GM19467 (cell line): ENCODE data around the gene FMN2.
"Not testable (repeated sequence)": the region's sequence is repeated elsewhere in the genome, so short reads cannot be mapped to it uniquely, and the experiment has no call there.

ENCODE experiments used
- ATAC-seq: cut with Tn5 transposase; IDR thresholded peaks from one replicate; pipeline ENCODE4 v1.9.1; 2021; ENCODE audit warnings: mild to moderate bottlenecking, moderate library complexity; ENCODE audit not compliant: unreplicated experiment

FMN2 gene

DNA sequence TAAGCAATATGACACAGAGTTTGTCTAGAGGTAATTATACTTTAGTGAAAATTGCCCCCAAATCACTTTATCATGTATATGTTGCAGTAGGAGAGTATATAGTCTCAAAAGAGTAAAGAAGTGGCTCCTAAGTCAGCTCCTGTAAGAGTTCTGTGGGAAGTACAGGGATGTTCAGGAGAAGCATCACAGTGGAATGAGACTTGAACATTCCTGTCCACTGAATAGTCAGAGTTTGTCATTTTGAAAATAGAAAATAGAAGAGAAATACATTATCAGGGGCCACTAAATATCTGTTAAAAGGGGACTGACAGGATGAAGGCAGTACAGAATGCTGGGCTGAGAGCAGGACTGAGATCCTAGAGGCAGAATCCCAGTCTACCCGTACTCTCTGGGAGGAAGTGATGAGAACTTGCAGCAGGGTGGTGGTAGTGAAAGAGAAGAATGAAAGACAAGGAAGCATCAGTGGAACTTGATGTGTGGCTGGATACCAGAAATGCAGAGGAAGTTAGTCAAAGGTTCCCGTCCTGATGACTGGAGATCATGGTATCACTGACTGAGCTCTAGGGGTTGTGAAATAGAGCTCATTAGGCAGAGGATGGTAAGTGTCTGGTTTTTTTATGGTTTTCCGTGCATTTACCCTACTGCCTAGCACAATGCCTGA, 153.4 kb downstream of the FMN2 start:
- ATAC-seq = no peak

- ATAC-seq = no peak
Observed at GRCh38 chr1:240245629-240246020, 153.9 kb downstream of the FMN2 start.

GRCh38 chr1:240247899-240248298, 156.2 kb downstream of the FMN2 start:
- no peak for ATAC-seq

DNA sequence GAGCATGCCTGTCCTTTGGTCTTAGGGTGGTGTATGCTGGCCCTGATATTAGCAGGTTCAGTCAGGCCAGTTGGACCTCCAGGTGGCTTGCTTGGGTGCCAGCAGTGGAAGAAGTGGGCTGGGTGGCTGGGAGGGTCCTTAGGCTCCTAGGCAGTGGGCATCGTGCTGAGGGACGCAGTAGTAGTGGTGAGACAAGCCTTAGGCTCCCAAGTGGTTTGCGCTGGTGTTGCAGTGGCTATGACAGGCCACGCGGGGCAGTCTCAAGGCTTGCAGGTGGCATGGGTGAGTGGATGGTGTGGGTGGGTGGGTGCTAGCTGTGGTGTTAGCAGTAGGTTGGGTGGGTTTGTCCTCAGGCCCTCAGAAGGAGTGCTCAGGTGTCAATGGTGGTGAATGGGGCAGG, 162.3 kb downstream of the FMN2 start:
- no peak for ATAC-seq

- no peak for ATAC-seq
Observed at GRCh38 chr1:240254778-240255291, 163.2 kb downstream of the FMN2 start.

DNA sequence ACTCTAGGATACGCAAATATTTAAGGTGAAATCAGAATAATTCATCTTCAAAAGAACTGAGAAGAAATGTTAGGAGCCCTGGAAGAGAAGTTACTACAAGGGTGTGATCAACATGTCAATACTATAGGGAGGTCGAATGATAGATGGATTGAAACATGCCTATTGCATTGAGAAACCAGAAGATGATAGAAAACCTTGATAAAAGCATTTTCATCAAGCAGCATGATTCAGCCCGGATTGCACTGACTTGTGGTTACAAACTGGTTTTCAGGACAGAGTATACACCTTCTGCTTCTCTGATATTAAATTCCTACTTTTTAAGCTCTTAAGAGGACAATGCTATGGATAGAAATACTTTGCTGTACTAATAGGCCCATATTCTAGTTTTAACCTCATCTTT, 164.2 kb downstream of the FMN2 start:
- ATAC-seq = no peak

GRCh38 chr1:240256836-240257503, 165.3 kb downstream of the FMN2 start:
- ATAC-seq = no peak

DNA sequence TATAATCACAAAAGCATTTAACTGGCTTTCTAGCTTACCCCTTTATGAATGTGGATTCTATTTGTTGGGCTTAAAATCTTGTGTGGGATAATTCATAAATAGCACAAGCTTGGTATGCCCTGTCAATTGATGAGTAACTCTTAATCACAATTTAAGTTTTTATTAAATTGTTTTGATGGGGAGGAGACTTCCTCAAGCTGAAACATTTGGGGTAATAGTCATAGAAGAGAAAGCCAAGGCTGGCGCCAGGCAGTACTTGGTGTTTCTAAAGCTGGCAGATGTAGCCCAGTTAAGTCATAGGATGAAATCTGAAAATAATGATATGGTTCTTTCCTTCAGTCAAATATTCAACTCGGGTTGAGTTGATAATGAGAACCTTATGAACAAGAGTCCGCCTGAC, 167.2 kb downstream of the FMN2 start:
- no peak for ATAC-seq

DNA sequence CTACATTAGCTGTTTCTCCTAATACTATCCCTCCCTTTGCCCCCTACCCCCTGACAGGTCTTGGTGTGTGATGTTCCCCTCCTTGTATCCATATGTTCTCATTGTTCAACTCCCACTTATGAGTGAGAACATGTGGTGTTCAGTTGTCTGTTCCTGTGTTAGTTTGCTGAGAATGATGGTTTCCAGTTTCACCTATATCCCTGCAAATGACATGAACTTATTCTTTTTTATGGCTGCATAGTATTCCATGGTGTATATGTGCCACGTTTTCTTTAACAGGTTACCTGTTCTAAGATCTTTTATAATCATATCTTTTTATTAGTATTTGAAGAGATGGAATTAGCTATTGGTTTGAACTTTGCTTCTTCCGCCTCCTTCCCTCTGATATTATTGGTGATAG, 172.8 kb downstream of the FMN2 start:
- ATAC-seq = not testable (repeated sequence)

- ATAC-seq = no peak
Observed at GRCh38 chr1:240271081-240271480, 179.4 kb downstream of the FMN2 start.

- no peak for ATAC-seq
Observed at GRCh38 chr1:240274569-240274968, 182.9 kb downstream of the FMN2 start.

DNA sequence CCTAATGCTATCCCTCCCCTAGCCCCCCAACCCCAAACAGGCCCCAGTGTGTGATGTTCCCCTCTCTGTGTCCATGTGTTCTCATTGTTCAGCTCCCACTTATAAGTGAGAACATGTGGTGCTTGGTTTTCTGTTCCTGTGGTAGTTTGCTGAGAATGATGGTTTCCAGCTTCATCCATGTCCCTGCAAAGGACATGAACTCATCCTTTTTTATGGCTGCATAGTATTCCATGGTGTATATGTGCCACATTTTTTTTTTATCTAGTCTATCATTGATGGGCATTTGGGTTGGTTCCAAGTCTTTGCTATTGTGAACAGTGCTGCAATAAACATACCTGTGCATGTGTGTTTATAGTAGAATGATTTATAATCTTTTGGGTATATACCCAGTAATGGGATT, 183.5 kb downstream of the FMN2 start:
- ATAC-seq = not testable (repeated sequence)

DNA sequence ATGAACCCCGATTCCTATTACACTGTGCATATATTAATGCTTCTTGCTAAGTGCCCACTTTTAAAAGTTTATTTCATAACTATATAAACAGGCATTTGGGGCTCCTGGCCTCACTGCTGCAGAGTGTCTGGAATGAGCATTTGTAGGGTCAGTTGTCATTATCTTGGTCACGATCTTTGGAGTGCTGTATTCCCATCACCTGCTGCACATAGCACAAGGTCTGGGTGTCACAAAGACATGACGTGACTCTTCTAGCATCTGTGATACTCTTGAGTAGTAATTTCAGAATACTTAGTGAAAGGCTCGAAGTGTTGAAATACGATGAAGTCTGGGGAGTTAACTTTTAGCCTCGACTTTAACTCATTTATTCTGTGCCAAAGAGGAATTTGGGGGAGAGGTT, 186.4 kb downstream of the FMN2 start:
- ATAC-seq = no peak

GRCh38 chr1:240280560-240281322, 189.1 kb downstream of the FMN2 start:
- no peak for ATAC-seq

DNA sequence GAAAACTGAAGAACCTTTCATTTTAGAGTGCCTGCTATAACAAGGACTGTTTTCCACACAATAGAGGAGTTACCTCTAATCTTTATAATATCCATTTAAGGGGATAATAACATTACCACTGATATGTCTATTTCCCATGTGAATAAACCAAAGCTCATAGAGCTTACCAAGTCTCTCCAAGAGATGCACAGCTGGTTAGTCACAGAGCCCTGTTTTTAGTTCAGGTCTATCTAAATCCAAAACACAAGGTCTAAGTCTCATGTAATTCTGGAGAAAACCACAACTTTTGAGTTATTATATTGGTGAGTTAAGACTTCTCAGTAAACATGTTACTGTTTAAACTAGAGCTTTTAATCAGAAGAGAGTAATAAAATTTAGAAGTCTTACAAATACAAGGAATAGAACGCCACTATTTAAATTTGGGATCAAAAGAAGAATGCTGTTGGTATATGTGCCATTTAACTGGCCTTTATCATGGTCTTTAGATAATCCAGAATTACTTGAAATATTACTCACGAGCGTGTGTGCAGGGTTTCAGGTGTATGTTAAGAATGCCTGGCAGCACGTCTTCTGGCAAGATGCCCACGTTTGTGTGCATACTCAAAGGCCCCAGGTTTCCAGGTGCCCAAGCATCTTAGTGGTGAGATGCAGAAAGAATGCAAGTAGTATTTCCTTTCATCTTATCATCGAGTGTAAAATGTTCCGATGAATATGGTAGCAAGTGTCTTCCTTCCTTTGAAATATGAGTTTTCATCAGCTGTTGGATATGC, 190.6 kb downstream of the FMN2 start:
- ATAC-seq = no peak

DNA sequence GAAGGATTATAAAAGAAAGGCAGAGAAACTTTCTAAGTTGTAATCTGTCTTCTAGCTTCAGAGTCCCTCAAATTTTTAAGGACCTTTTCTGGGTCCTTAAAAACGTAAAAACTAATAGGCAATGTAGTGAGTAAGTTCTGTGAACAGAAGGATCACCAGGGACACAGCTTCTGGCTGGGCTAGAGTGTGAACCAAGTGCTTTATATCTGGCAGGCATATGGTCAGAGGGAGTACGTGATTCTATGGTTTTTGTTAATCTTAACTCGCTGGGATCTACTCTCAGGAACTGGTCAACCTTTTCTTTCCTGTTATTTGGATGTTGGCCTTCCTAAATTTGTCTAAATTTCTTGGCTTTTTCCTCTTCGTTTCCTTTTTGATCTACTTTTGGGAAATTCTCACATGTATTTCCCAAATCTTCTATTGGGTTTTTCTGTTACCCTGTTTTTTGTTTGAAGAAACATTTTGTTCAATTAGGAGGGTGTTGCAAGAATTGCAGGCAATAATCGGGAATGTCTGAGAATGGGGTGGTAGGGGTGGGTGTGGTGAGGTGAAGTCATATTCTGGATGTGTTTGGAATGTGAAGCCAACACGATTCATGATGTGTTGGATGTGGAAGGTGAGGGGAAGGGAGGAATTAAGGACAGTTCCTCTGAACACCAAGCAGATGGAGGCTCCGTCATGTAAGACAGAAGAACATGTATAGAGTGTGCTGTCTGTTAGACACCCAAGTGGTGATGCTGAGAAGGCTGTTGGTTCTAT, 193.2 kb downstream of the FMN2 start:
- ATAC-seq = no peak

DNA sequence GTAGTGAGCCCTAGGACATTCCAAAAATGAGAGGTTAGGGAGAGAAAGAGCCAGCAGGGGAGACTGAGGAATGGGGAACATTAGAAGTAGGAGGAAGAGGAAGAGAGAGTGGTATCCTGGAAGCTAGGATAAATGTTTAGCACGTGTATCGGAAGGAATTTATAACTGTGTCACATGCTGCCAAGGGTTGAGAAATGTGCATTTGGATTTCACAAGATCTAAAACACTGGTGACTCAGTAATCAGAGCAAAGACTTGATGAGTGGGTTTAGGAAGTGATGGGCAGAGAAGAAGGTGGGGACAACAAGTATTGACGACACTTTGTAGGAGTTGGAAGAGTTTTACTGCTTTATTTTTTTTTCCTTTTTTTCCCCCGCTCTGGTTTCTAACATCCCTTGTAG, 193.9 kb downstream of the FMN2 start:
- no peak for ATAC-seq

- no peak for ATAC-seq
Observed at GRCh38 chr1:240287722-240288121, 196.0 kb downstream of the FMN2 start.

DNA sequence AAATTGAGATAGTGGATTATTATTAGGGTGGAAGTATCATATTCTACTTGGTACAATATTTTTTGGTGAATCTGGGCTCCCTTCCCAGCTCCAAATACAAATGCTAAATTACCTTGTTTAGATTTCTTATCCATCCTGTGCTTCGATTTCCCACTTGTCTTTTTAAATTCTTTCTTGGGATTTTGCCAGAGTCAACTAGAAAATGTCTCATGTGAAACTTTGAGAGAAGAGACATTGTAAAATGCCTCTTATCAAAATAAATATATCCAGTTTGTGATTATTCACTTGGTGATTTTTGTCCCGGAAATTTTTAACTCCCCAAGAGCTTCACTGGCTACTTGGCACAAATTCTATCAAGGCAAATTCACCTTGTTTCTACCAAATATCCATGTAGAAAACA, 202.0 kb downstream of the FMN2 start:
- no peak for ATAC-seq

GRCh38 chr1:240294566-240294965, 202.9 kb downstream of the FMN2 start:
- ATAC-seq = no peak
